HCT116 (cell line): ENCODE measurements around the gene CSF2RB. TPM values are rescaled to one million over a fixed set of nuclear protein-coding genes. Genes with fewer than 3 reads are reported as not detected.

Experiments used
- ATAC-seq: fragments of 200-7000 bp; cut with Tn5 transposase; 2 replicates; pipeline ENCODE4 v1.9.1; 2020; ENCODE audit warnings: mild to moderate bottlenecking, moderate library complexity
- BruUV-seq: library from RNA; stranded (reverse); fragments of 400-500 nt; replicated peaks from 2 replicates; lab custom pipeline; 2021; lab: Mats Ljungman, UMichigan
- CTCF ChIA-PET: fragments of 300-600 bp; sonication (Branson Sonifier 250); formaldehyde crosslinking; loops from one replicate; lab custom pipeline; 2021; ENCODE audit warnings: antibody characterized with exemption; lab: Charles Lee
- POLR2A ChIA-PET: fragments of 300-600, 350-600 bp; sonication (Branson Sonifier 250); formaldehyde crosslinking; loops from one replicate; lab custom pipeline; 2021; ENCODE audit warnings: antibody characterized with exemption; lab: Charles Lee
- RAD21 ChIA-PET, 2 experiments: fragments of 300-600 bp; sonication (Branson Sonifier 250); formaldehyde crosslinking; loops; one replicate each; lab custom pipeline; 2023; ENCODE audit warnings: low total read pairs in 2 of 2; ENCODE audit not compliant: uncharacterized antibody in 2 of 2, unreplicated experiment in 2 of 2, low non-redundant PET in 1 of 2; lab: Charles Lee
- DNase-seq: peaks from one replicate; pipeline ENCODE4 v3.0.0-alpha.2; 2010; ENCODE audit warnings: low read depth, low spot score
- H2AFZ ChIP-seq: fragments of 200-600 bp; shearing (Covaris generic), sonication (generic); 2 replicates; pipeline ENCODE4 v1.6.1; 2017; ENCODE audit warnings: low read depth, mixed run types, mixed read lengths, antibody characterized with exemption, low read length; ENCODE audit not compliant: poor library complexity, severe bottlenecking
- H3K27ac ChIP-seq: 2 replicates; pipeline ENCODE4 v1.5.1; 2012; ENCODE audit warnings: low read depth, low read length
- H3K27me3 ChIP-seq: fragments of 200-600 bp; sonication (generic); 2 replicates; pipeline ENCODE4 v1.6.1; 2016; ENCODE audit warnings: mixed run types, low read length, mixed read lengths; ENCODE audit not compliant: insufficient read depth
- H3K36me3 ChIP-seq, 2 experiments: fragments of 200-500 bp in 1 of 2; fragments of 200-600 bp in 1 of 2; sonication (Bioruptor generic) in 1 of 2; sonication (generic) in 1 of 2; 2 replicates each; pipeline versions ENCODE4 v1.5.1 to v1.6.1; 2014 to 2016; ENCODE audit warnings: low read length in 2 of 2, inconsistent platforms in 1 of 2, mixed read lengths in 1 of 2, mixed run types in 1 of 2; ENCODE audit not compliant: insufficient read depth in 2 of 2, control insufficient read depth in 1 of 2
- H3K4me1 ChIP-seq, 2 experiments: fragments of 200-600 bp in 1 of 2; sonication (generic) in 1 of 2; 2 replicates each; pipeline versions ENCODE4 v1.5.1 to v1.6.1; 2012 to 2017; ENCODE audit warnings: low read length in 2 of 2, inconsistent platforms in 1 of 2, mild to moderate bottlenecking in 1 of 2, mixed read lengths in 1 of 2, mixed run types in 1 of 2, moderate library complexity in 1 of 2; ENCODE audit not compliant: insufficient read depth in 2 of 2, control insufficient read depth in 1 of 2
- H3K4me2 ChIP-seq: fragments of 200-600 bp; sonication (generic); 2 replicates; pipeline ENCODE4 v1.6.1; 2017; ENCODE audit warnings: mixed run types, low read length, mixed read lengths
- H3K4me3 ChIP-seq, 2 experiments: fragments of 200-600 bp in 1 of 2; sonication (generic) in 1 of 2; replicated peaks in 1 of 2; 2 replicates each; pipeline ENCODE4 v1.5.1; 2011 to 2016; ENCODE audit warnings: low read length in 2 of 2, control low read depth in 1 of 2, low read depth in 1 of 2, mild to moderate bottlenecking in 1 of 2, mixed read lengths in 1 of 2, mixed run types in 1 of 2
- H3K79me2 ChIP-seq: fragments of 200-600 bp; sonication (generic); 2 replicates; pipeline ENCODE4 v1.6.1; 2017; ENCODE audit warnings: mild to moderate bottlenecking, mixed run types, low read length, moderate library complexity, mixed read lengths; ENCODE audit not compliant: insufficient read depth
- H3K9ac ChIP-seq: fragments of 200-600 bp; sonication (generic); 2 replicates; pipeline ENCODE4 v1.6.1; 2016; ENCODE audit warnings: low read length, mixed read lengths
- H3K9me2 ChIP-seq: fragments of 200-600 bp; sonication (generic), shearing (Covaris generic); 2 replicates; pipeline ENCODE4 v1.6.1; 2017; ENCODE audit warnings: mixed run types, mild to moderate bottlenecking, moderate library complexity; ENCODE audit not compliant: insufficient read depth
- H3K9me3 ChIP-seq, 2 experiments: fragments of 200-500 bp in 1 of 2; fragments of 200-600 bp in 1 of 2; sonication (Bioruptor generic) in 1 of 2; sonication (generic) in 1 of 2; 2 replicates each; pipeline ENCODE4 v1.6.1; 2014 to 2017; ENCODE audit warnings: low read length in 2 of 2, mixed read lengths in 2 of 2, inconsistent platforms in 1 of 2, low read depth in 1 of 2, mild to moderate bottlenecking in 1 of 2, mixed run types in 1 of 2, moderate library complexity in 1 of 2; ENCODE audit not compliant: control insufficient read depth in 1 of 2, insufficient read depth in 1 of 2
- H4K20me1 ChIP-seq: fragments of 200-600 bp; sonication (generic), shearing (Covaris generic); 2 replicates; pipeline ENCODE4 v1.6.1; 2017; ENCODE audit warnings: mixed run types, mild to moderate bottlenecking, moderate library complexity; ENCODE audit not compliant: insufficient read depth
- ATF3 ChIP-seq: IDR thresholded peaks from 2 replicates; pipeline ENCODE4 v1.6.1; 2012
- EZH2 ChIP-seq: fragments of 200-600 bp; sonication (generic); IDR thresholded peaks from 2 replicates; pipeline ENCODE4 v1.6.1; 2017; ENCODE audit warnings: antibody characterized with exemption, mixed run types
- FOSL1 ChIP-seq: IDR thresholded peaks from 2 replicates; pipeline ENCODE4 v1.6.1; 2012; ENCODE audit warnings: low read depth
- POLR2AphosphoS5 ChIP-seq: IDR thresholded peaks from 2 replicates; pipeline ENCODE4 v1.6.1; 2011; ENCODE audit warnings: mild to moderate bottlenecking, low read depth, low read length, moderate library complexity
- RAD21 ChIP-seq: IDR thresholded peaks from 2 replicates; pipeline ENCODE4 v1.6.1; 2012; ENCODE audit warnings: low read depth, mild to moderate bottlenecking
- SP1 ChIP-seq: IDR thresholded peaks from 2 replicates; pipeline ENCODE4 v1.6.1; 2012; ENCODE audit warnings: low read depth
- intact Hi-C: fragments of 100-400 bp; cut with micrococcal nuclease; formaldehyde crosslinking; loops from 2 replicates; pipeline ENCODE4 v1.10.0; 2022
- total RNA-seq: library from RNA; stranded (reverse); gene quantifications from one replicate; pipeline ENCODE4 v1.2.1, GENCODE V29; 2021; ENCODE audit not compliant: unreplicated experiment
- TF ChIP-seq, protein P1 (sequence below): IDR thresholded peaks from 2 replicates; pipeline ENCODE4 v1.6.1; 2012
- TF ChIP-seq, protein P2 (sequence below), 3 experiments: fragments of 200-600 bp in 1 of 3; sonication (generic) in 1 of 3; IDR thresholded peaks in 2 of 3; conservative IDR thresholded peaks in 1 of 3; 2 replicates each; pipeline ENCODE4 v1.5.1; 2012 to 2017; ENCODE audit warnings: low read depth in 2 of 3, low read length in 2 of 3, antibody characterized with exemption in 1 of 3, borderline replicate concordance in 1 of 3, control low read depth in 1 of 3, mild to moderate bottlenecking in 1 of 3, mixed read lengths in 1 of 3, mixed run types in 1 of 3, moderate library complexity in 1 of 3; ENCODE audit not compliant: insufficient read depth in 1 of 3

The CSF2RB gene
- total RNA-seq, 1 experiment from 2014 or later = 0.10 TPM

GRCh38 chr22:36872866-36873498, 40.4 kb upstream of the CSF2RB start:
- ChIA-PET RAD21 (no interaction called here), POLR2A (no interaction called here), CTCF (interaction anchor here (1.0 to 6.9 kb wide), 4 partner anchors 15 to 104 kb away, joined by 5 to 40 read pairs (median 7); no protein-coding TSS in a partner anchor)
- DNase-seq (no peak), ATAC-seq (no peak)
- Histone ChIP-seq H3K9me3 (no peaks in the 10 kb centered on the region), H3K79me2 (no peaks in the 10 kb centered on the region), H3K4me3 (no peak overlapping the region), H3K9me2 (no peaks in the 10 kb centered on the region), H4K20me1 (no peaks in the 10 kb centered on the region), H3K27me3 (no peaks in the 10 kb centered on the region), H3K36me3 (no peaks in the 10 kb centered on the region), H3K4me1 (peaks cover 24 to 51% of the 10 kb centered on the region in 2 experiments; a peak in 3 of 4 replicates), H2AFZ (no peak overlapping the region), H3K4me2 (no peak overlapping the region), H3K9ac (no peak overlapping the region), H3K27ac (no peak overlapping the region)
- no TSS peak for BruUV-seq
- no peak for TF ChIP-seq POLR2AphosphoS5
- TF ChIP-seq FOSL1 = no peak
- TF ChIP-seq EZH2 = no peak
- no peak for TF ChIP-seq ATF3
- intact Hi-C loops = loop anchor here (5.0 kb wide), 1 partner anchor 104 kb away; no protein-coding TSS in a partner anchor

DNA sequence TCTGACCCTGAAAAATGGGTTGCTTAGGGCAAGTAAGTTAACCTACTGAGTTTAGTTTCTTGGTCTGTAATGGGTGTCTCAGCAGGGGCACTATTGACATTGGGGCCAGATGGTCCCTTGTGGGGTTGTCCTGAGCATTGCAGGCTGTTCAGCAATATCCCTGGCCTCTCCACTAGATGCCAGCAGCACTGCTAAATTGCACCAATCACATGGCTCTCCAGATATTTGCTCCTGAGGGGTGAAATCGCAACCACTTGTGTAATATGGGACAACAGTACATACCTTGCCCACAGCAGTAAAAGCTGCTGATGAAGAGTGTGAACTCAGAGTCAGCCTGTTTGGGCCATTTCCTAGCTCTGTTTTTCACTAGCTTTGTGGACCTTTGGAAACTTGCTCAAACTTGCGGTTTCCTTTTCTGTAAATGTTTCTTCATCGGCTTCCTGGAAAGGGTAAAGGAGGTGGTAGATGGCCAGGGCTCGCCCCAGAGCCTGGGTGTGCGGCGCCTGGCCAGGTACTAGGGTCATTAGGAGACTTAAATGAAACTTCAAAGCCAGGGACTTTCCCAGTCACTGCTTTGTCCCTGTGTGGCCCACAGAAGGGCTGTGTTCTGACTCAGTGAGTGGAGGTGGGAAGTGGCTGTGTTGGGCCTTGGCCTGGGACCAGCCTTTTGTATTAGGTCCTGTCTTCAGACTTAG, 39.7 kb upstream of the CSF2RB start:
- ATAC-seq = peak; percentile 85

More for the DNA sequence above, 39.7 kb upstream of the CSF2RB start:
- no peak overlapping the region for H3K9ac ChIP-seq
- CTCF ChIA-PET = interaction anchor here (1.0 to 1.5 kb wide), 2 partner anchors 18 to 104 kb away, joined by 5 read pairs; no protein-coding TSS in a partner anchor
- H3K9me2 ChIP-seq = no peaks in the 10 kb centered on the region
- peak; percentile 37 for DNase-seq
- intact Hi-C loops = loop anchor here (5.0 kb wide), 1 partner anchor 104 kb away; no protein-coding TSS in a partner anchor
- POLR2A ChIA-PET = no interaction called here
- RAD21 ChIA-PET = no interaction called here
- H3K27ac ChIP-seq = no peak overlapping the region
- peaks cover 24 to 49% of the 10 kb centered on the region in 2 experiments; a peak in 3 of 4 replicates for H3K4me1 ChIP-seq
- no peaks in the 10 kb centered on the region for H4K20me1 ChIP-seq
- no peaks in the 10 kb centered on the region for H3K36me3 ChIP-seq
- H3K4me2 ChIP-seq = peak overlapping the region; percentile 16; the same call in 1 of the 2 replicates
- H2AFZ ChIP-seq = peak overlapping the region; percentile 83
- BruUV-seq = no TSS peak
- no peak overlapping the region for H3K4me3 ChIP-seq
- no peaks in the 10 kb centered on the region for H3K9me3 ChIP-seq
- TF ChIP-seq, protein P1, sequence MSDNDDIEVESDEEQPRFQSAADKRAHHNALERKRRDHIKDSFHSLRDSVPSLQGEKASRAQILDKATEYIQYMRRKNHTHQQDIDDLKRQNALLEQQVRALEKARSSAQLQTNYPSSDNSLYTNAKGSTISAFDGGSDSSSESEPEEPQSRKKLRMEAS = peak; percentile 46
- TF ChIP-seq, protein P2, sequence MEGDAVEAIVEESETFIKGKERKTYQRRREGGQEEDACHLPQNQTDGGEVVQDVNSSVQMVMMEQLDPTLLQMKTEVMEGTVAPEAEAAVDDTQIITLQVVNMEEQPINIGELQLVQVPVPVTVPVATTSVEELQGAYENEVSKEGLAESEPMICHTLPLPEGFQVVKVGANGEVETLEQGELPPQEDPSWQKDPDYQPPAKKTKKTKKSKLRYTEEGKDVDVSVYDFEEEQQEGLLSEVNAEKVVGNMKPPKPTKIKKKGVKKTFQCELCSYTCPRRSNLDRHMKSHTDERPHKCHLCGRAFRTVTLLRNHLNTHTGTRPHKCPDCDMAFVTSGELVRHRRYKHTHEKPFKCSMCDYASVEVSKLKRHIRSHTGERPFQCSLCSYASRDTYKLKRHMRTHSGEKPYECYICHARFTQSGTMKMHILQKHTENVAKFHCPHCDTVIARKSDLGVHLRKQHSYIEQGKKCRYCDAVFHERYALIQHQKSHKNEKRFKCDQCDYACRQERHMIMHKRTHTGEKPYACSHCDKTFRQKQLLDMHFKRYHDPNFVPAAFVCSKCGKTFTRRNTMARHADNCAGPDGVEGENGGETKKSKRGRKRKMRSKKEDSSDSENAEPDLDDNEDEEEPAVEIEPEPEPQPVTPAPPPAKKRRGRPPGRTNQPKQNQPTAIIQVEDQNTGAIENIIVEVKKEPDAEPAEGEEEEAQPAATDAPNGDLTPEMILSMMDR (IDR thresholded peaks at IDR 0.05 in 2 of 3, conservative IDR thresholded peaks at IDR 0.05 in 1 of 3; ENCODE audit: borderline replicate concordance in 1 of 3, insufficient read depth in 1 of 3, low read depth in 2 of 3, low read length in 2 of 3) = peak; percentile 53 to 63 (median 59); a peak in 5 of 6 replicates
- TF ChIP-seq SP1 = no peak
- peak; percentile 58 for TF ChIP-seq RAD21
- H3K79me2 ChIP-seq = no peaks in the 10 kb centered on the region
- H3K27me3 ChIP-seq = no peaks in the 10 kb centered on the region
